ENCODE data around the gene SPIB.
"Not testable (repeated sequence)": the region's sequence is repeated elsewhere in the genome, so short reads cannot be mapped to it uniquely, and the experiment has no call there.

SPIB gene

DNA sequence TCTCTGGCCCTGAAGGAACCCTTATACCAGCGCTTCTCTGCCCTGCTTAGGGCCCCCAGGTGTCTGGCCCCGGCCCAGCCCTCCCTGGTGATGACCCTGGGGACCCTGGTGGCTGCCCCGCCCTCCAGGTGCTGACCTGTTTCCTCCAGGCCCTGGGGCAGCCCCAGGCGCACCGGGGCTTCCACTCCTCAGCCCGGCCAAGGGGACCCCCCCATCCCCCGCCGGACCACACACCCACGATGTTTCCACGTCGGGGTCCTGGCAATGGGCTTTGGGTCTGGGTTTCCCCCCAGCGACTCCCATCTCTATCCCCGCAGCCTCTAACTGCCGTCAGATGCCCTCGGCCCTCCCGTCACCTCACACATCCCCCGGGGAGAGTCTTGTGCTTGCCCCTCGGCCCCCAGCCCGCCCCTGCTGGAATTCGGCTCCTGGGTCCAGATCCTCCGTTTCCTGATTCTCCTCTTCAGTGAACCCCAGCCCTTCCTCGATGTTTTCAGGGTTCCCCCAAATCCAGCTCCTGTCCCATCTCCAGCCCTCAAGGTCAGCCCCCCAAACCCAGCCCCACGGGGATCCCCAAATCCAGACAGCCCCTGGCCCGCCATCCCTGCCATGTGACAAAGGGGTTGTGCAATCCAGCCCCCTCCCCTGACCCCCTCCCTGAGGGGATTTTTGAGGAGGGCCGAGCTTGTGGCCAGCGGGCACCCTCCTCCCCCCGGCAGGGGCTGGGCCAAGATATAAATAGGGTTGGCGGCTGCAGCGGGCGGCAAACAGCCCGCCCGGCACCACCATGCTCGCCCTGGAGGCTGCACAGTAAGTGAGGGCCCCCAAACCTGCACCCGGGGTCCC, at the start of gene SPIB:
Gene SPIB (plus strand): TSS at position 763 of the 846 bp plus-strand sequence. CDS start 25 bp downstream, at position 788.
- FAIRE-seq = no peak

DNA sequence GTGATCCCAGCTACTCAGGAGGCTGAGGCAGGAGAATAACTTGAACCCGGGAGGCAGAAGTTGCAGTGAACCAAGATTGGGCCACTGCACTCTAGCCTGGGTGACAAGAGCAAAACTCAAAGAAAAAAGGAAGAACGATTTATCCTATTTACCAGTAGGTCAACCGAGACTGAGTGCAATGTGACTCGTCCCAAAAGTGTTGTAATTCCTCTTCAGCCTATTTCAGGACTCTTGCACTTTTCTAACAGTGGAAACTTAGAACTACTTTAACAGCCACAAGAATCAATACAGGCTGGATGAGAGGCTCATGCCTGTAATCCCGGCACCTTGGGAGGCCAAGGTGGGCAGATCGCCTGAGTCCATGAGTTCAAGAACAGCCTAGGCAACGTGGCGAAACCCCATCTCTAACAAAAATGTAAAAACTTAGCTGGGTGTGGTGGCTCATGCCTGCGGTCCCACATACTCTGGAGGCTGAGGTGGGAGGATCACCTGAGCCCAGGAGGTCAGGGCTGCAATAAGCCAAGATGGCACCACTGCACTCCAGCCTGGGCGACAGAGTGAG, 46.7 kb upstream of the SPIB start:
- FAIRE-seq = no peak
- no peak for DNase-seq (ENCODE audit: low spot score)

More for the DNA sequence above, at the start of gene SPIB:
- no peak for DNase-seq (ENCODE audit: low spot score)

DNA sequence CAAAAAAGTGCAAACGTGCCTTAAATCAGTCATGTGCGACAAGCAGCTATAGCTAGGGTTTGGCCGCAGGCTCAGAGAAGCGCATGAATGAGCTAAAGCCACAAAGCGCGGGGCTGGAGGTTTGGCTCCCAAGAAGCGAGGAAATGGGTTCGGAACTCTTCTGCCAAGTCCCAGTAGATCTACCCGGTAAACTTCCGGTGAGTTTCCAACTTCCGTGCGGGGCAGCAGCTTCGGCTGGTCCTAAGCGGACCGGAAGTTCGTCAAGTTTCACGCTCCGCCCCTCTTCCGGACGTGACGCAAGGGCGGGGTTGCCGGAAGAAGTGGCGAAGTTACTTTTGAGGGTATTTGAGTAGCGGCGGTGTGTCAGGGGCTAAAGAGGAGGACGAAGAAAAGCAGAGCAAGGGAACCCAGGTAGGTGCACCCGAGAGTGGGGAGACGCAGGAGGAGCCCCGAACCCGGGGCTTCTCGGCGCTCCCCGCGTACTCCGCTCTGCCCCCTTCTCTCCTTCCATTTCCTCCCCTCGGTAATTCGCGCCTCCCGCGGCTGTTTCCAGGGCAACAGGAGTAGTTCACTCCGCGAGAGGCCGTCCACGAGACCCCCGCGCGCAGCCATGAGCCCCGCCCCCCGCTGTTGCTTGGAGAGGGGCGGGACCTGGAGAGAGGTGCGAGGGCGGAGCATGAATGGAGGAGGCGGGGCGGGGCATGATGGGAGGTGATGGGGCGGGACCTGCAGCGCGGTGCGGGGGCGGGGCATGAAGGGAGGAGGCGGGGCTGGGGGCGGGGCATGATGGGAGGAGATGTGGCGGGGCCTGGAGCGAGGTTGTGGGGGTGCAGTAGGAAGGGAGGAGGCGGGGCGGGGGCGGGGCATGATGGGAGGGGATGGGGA, 42.3 kb upstream of the SPIB start, which contains the start of gene NR1H2:
Gene NR1H2 (plus strand): TSS at position 292 of the 885 bp plus-strand sequence. CDS start 1,149 bp downstream, outside the sequence.
- FAIRE-seq (peak; percentile 55), DNase-seq (ENCODE audit: low spot score) (peak; percentile 87)

- FAIRE-seq = no peak
- no peak for DNase-seq (ENCODE audit: low spot score)
Measured at GRCh38 chr19:50377051-50377461, 41.7 kb upstream of the SPIB start.

GRCh38 chr19:50377517-50377916, 41.2 kb upstream of the SPIB start:
- no peak for FAIRE-seq

DNA sequence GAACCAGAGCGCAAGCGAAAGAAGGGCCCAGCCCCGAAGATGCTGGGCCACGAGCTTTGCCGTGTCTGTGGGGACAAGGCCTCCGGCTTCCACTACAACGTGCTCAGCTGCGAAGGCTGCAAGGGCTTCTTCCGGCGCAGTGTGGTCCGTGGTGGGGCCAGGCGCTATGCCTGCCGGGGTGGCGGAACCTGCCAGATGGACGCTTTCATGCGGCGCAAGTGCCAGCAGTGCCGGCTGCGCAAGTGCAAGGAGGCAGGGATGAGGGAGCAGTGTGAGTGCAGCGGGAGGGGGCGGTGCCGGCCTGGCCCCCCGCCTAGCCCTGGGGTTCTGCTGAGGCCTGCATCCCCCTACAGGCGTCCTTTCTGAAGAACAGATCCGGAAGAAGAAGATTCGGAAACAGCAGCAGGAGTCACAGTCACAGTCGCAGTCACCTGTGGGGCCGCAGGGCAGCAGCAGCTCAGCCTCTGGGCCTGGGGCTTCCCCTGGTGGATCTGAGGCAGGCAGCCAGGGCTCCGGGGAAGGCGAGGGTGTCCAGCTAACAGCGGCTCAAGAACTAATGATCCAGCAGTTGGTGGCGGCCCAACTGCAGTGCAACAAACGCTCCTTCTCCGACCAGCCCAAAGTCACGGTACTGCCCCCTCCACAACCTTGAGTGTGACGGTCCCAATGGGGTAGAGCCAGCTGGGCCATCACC, 40.4 kb upstream of the SPIB start:
- FAIRE-seq (no peak), DNase-seq (ENCODE audit: low spot score) (no peak)

More at GRCh38 chr19:50377517-50377916, 41.2 kb upstream of the SPIB start:
- DNase-seq (ENCODE audit: low spot score) = no peak

DNA sequence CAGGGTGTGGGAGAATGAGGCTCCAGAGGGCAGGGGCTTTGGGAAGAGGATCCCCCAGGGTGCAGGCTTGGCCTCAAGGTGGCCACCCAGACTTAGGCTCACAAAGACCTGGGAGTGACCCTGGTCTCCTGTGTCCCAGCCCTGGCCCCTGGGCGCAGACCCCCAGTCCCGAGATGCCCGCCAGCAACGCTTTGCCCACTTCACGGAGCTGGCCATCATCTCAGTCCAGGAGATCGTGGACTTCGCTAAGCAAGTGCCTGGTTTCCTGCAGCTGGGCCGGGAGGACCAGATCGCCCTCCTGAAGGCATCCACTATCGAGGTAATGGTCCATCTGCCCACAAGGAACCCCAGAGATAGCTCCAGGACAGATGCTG, 39.9 kb upstream of the SPIB start:
- DNase-seq (ENCODE audit: low spot score) (no peak), FAIRE-seq (no peak)

DNA sequence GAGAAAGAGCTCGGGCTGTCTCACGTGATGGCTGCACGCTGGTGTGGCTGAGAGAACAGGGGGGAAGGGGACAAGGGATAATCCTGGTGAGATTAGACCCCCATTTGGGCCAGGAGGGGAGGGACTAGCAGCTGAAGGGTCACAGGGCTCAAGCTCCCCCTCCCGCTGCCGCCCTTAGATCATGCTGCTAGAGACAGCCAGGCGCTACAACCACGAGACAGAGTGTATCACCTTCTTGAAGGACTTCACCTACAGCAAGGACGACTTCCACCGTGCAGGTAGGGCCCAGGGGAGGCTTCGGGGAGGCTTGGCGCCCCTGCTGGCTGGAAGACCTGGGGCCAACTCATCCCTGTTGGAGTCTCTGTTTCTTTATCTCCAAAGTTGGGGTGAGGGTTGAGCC, 39.1 kb upstream of the SPIB start:
- DNase-seq (ENCODE audit: low spot score) (no peak), FAIRE-seq (no peak)

- FAIRE-seq (no peak), DNase-seq (ENCODE audit: low spot score) (no peak)
Measured at GRCh38 chr19:50380137-50380536, 38.6 kb upstream of the SPIB start.

DNA sequence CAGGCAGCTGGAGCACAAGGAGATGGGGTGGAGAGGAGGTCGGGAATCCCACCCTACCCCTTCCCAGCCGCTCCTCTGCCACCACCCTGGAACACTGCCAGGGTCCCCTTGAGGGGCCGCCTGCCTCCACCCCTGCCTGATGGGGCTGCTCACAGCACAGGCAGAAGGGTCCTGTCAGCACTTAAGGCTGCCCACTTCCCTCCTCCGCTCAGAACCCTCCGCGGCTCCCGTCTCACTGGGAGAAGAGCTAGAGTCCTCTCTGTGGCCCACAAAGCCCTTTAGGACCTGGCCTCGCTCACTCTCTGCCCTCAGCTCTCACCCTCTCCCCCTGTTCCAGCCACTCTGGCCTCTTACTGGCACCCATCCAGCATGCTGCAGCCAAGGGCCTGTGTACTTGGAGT, 38.0 kb upstream of the SPIB start:
- DNase-seq (ENCODE audit: low spot score) (no peak), FAIRE-seq (no peak)

- FAIRE-seq = no peak
- no peak for DNase-seq (ENCODE audit: low spot score)
Measured at GRCh38 chr19:50381881-50382729, 36.6 kb upstream of the SPIB start.

DNA sequence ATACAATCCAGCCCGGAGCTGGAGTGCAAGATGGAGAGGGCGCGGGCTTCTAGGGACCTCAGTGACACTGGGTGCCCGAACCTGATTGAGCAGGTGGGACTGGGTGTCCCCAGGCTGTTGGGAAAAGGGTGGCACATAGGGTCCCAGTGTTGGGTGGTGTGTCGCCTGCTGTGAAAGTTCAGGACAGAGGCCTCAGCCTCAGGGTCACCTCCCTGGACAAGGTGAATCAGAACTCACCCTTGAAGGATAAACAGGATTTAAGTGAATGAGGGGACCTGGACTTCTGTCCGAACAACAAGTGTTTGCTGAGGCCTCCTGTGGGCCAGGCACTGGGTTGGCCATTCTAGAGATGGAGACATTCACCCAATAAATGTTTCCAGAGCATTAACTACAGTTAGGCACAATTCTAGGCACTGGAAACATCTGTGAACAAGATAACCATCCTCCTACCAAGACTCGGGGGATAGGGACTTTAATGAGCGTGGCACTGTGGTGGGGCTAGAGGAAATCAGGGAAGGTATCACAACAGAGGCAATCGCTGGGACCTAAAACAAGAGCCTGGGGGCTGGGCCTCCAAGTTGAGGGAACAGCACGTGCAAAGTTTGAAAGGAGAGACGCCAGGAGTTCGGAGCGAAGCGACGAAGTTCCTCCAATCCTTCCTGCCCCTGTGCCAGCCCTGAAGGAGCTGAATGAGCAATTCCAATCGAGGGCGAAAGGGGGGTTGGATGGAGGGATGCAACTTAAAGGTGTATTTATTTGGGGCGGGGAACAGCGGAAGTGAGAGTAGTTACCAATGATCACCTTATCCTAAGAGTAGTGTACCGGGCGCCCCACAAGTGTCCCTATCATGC, 35.5 kb upstream of the SPIB start:
- FAIRE-seq = no peak
- DNase-seq (ENCODE audit: low spot score) = no peak

DNA sequence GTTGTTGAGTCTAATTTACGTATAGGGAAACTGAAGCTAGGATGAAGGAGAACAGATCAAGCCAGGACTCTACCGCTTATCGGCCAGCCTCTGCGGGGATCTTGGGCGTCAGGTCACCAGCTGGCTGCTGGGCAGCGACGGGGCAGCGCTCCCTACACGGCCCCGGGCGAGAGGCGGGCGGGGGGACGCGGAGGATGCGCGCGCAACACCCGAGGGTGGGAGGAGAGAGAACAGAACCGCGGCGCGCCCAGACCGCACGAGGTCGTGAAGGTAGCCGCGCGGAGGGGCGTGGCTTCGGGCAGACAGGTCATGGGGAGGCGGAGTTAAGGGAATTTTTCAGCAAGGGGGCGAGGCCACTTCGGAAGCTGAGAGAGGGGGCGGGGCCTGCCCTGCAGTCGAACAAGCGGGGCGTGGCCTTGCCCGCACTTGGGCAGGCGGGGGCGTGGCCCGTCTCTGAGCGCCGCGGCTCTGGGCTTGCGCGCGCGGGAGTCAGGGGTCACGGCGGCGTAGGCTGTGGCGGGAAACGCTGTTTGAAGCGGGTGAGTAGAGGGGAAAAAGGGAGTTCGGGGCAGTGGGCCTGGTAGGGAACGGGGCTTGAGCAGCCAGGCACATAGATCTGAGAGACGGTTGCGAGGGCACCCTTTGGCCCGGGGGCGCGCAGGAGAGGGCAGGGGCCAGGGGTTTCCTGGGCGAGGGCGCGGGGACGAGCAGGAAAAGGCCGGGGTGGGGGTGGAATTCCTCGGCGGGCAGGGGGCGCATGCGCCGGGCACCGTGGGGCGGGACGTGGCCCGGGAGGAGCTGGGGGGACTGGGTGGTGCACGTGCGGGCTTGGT, 34.7 kb upstream of the SPIB start, which contains the start of gene POLD1:
Gene POLD1 (plus strand): TSS at position 496 of the 833 bp plus-strand sequence. CDS start 14,505 bp downstream, outside the sequence.
- DNase-seq (ENCODE audit: low spot score) = peak; percentile 93
- FAIRE-seq = peak; percentile 65

- no peak for FAIRE-seq
Measured at GRCh38 chr19:50384685-50385535, 33.8 kb upstream of the SPIB start.

DNA sequence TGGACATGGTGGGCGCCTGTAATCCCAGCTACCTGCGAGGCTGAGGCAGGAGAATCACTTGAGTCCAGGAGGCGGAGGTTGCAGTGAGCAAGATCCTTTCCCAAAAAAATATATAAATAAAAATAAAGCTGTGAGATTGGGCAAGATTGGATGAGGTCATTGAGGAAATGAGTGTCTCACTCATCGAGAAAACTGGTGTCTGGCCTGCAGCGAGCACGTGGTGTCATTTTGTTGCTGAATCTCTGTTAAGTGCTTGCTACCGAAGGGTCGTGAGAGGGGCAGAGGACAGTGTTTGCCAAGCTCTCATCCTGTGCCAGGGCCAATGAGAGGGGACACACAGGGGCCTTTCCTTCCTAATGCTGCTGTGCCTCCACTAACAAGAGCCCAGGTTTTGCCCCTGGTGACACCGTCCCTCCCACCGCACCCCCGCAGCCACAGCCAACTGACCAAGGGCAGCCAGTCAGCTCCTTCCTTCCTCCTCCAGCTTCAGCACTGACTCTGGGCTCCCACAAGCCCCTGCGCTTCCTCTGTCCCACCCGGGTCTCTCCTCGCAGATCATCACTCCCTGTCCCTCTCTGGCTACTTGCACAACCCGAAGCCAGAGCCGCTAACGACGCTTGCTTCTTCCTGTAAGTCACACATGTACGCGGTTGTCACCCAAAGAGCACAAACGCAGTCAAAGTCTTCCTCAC, 31.4 kb upstream of the SPIB start:
- no peak for FAIRE-seq
- no peak for DNase-seq (ENCODE audit: low spot score)

More at GRCh38 chr19:50384685-50385535, 33.8 kb upstream of the SPIB start:
- peak; percentile 34 for DNase-seq (ENCODE audit: low spot score)

GRCh38 chr19:50387868-50388245, 30.9 kb upstream of the SPIB start:
- FAIRE-seq = no peak
- DNase-seq (ENCODE audit: low spot score) = no peak

GRCh38 chr19:50390295-50390694, 28.4 kb upstream of the SPIB start:
- not testable (repeated sequence) for DNase-seq (ENCODE audit: low spot score); FAIRE-seq
